Esophagus muscularis mucosa (tissue), 4 donors: ENCODE measurements around the gene DGKD. TPM values are rescaled to one million over a fixed set of nuclear protein-coding genes. Genes with fewer than 3 reads are reported as not detected.

Experiments used
- DNase-seq: peaks from one replicate; pipeline ENCODE4 v3.0.0-alpha.2; 2017; ENCODE audit errors: extremely low spot score
- H3K27ac ChIP-seq, 4 donors: fragments of 200-600 bp; sonication (generic); replicated peaks in 1 of 4; 1 replicate in 3 of 4; 2 replicates in 1 of 4; pipeline ENCODE4 v1.5.1; 2016 to 2019; ENCODE audit warnings: mild to moderate bottlenecking in 1 of 4
- H3K27me3 ChIP-seq, 4 donors: fragments of 200-600 bp; sonication (generic); one replicate each; pipeline versions ENCODE4 v1.5.1 to v1.6.0; 2016 to 2019
- H3K36me3 ChIP-seq, 4 donors: fragments of 200-600 bp; sonication (generic); one replicate each; pipeline ENCODE4 v1.5.1; 2016 to 2019
- H3K4me1 ChIP-seq, 4 donors: fragments of 200-600 bp; sonication (generic); one replicate each; pipeline ENCODE4 v1.5.1; 2016 to 2019
- H3K4me3 ChIP-seq, 4 donors: fragments of 200-600 bp; sonication (generic); 1 replicate in 2 of 4; 2 replicates in 2 of 4; pipeline ENCODE4 v1.5.1; 2016 to 2019; ENCODE audit warnings: mild to moderate bottlenecking in 4 of 4, moderate library complexity in 1 of 4
- H3K9me3 ChIP-seq, 4 donors: fragments of 200-600 bp; sonication (generic); 1 replicate in 3 of 4; 2 replicates in 1 of 4; pipeline ENCODE4 v1.5.1; 2016 to 2019
- EP300 ChIP-seq: sonication (generic); formaldehyde crosslinking; IDR thresholded peaks from one replicate; pipeline ENCODE4 v1.6.1; 2017; ENCODE audit warnings: antibody characterized with exemption
- POLR2A ChIP-seq: fragments of 450-650 bp; IDR thresholded peaks from one replicate; pipeline ENCODE4 v1.6.1; 2017; ENCODE audit warnings: antibody characterized with exemption, moderate library complexity, mild to moderate bottlenecking, low read depth
- POLR2AphosphoS5 ChIP-seq, 2 donors: sonication (generic); formaldehyde crosslinking; IDR thresholded peaks; one replicate each; pipeline ENCODE4 v1.6.1; 2017; ENCODE audit warnings: antibody characterized with exemption in 2 of 2
- WGBS: methylation state at CpG from one replicate; pipeline ENCODE4 v1.1.5; 2018; 5-methylcytosine and 5-hydroxymethylcytosine counted together
- intact Hi-C: fragments of 100-400 bp; cut with DNase I; formaldehyde crosslinking; loops from one replicate; pipeline ENCODE4 v1.15.1; 2023
- total RNA-seq, 4 donors: library from RNA; depleted of rRNA; stranded (reverse); fragments of >200 nt; gene quantifications; one replicate each; pipeline versions ENCODE4 v1.1.0 to v1.2.1, GENCODE V29; 2016
- TF ChIP-seq, protein P1 (sequence below), 3 experiments: fragments of 200-600 bp in 2 of 3; fragments of 450-650 bp in 1 of 3; sonication (generic) in 2 of 3; IDR thresholded peaks; one replicate each; pipeline ENCODE4 v1.5.1; 2017 to 2019; ENCODE audit warnings: antibody characterized with exemption in 3 of 3, mild to moderate bottlenecking in 2 of 3, moderate library complexity in 1 of 3

DGKD gene
- total RNA-seq, 4 donors from 2014 or later = 11.6 to 16.1 (median 13.3) TPM

DNA sequence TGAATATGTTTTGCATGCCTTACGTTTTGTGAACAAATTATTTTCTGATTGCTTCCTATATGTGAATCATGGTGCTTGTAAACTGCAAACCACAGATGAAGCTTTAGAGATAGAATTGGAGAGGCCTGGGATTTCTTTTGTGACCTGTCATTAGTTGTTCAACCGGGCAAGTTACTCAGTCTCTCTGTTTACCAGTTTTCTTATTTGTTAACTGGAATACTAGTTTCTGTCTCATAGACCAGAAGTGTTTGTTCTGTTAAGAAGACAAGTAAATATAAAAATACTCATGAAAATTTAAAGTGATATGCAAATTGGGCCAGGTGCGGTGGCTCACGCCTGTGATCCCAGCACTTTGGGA is 27.3 kb downstream of the DGKD start:
- TF ChIP-seq EP300 = no peak
- no peak for TF ChIP-seq POLR2AphosphoS5 (IDR thresholded peaks at IDR 0.05)
- TF ChIP-seq, protein P1, sequence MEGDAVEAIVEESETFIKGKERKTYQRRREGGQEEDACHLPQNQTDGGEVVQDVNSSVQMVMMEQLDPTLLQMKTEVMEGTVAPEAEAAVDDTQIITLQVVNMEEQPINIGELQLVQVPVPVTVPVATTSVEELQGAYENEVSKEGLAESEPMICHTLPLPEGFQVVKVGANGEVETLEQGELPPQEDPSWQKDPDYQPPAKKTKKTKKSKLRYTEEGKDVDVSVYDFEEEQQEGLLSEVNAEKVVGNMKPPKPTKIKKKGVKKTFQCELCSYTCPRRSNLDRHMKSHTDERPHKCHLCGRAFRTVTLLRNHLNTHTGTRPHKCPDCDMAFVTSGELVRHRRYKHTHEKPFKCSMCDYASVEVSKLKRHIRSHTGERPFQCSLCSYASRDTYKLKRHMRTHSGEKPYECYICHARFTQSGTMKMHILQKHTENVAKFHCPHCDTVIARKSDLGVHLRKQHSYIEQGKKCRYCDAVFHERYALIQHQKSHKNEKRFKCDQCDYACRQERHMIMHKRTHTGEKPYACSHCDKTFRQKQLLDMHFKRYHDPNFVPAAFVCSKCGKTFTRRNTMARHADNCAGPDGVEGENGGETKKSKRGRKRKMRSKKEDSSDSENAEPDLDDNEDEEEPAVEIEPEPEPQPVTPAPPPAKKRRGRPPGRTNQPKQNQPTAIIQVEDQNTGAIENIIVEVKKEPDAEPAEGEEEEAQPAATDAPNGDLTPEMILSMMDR (IDR thresholded peaks at IDR 0.05) = no peak
- TF ChIP-seq POLR2A = no peak
- 96% methylated on average over 4 of the region's 4 CpGs for WGBS
- intact Hi-C loops = no loop called here
- Histone ChIP-seq H3K4me1 (peaks cover 18 to 26% (median 22%) of the 10 kb centered on the region in 4 donors), H3K4me3 (no peak overlapping the region), H3K27ac (no peak overlapping the region), H3K27me3 (no peaks in the 10 kb centered on the region), H3K9me3 (no peaks in the 10 kb centered on the region), H3K36me3 (peaks cover 0 to 3% (median 0%) of the 10 kb centered on the region in 4 donors)
- DNase-seq = no peak

DNA sequence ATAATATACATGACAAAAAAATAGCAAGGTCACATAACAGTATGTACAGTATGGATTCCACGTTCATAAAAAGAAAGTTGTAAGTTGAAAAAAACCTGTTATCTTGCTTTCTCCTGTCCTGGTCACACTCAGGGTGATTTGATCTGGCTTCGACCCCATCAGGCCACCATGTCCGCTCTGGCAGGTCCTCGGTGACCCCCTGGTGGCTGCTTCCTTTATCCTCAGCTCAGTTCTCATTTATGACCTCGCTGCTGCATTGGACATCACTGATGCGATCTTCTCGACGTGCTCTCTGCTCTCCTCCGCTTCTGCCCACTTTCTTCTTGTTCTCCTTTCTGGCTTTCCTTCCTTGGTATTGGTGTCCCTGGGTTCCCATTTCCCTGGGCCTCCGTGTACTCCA is 29.7 kb downstream of the DGKD start:
- 84% methylated on average over 10 of the region's 10 CpGs for WGBS

DNA sequence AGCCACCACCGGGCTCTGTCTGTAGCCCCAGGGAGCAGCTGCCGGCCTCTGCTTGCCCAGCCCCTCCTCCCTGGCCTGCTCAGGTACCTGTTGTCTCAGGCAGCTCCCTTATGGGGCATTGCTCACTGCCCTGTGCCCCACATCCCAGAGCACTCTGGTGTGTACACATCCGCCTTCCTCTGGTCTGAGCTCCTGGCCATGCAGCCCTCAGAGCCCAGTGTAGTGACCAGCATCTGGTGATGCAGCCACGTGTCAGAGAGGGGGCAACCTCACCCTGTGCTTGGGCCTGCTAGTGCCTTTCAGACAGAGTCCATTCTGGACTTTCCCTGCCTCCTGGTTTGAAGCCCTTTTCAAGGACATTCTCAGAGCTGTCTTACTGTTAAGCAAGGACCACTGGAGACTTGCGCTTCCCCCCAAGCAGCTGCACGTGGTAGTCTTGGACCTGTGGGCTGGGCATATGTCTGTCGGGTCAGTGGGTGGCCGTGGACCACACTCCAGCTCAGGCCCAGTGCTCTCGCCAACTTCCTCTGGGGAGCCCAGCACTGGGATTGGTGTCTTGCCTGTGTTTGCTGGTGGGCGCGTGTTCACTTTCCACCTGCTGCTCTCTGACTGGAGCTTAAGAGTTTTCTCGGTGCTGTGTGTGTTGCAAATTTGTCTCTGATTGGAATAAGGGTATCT is 30.7 kb downstream of the DGKD start:
- H3K9me3 ChIP-seq = no peaks in the 10 kb centered on the region
- 87% methylated on average over 12 of the region's 12 CpGs for WGBS
- peaks cover 0 to under 1% (median 0%) of the 10 kb centered on the region in 4 donors for H3K36me3 ChIP-seq
- intact Hi-C loops = no loop called here
- H3K27me3 ChIP-seq = no peaks in the 10 kb centered on the region
- no peak for DNase-seq
- TF ChIP-seq, protein P1 (IDR thresholded peaks at IDR 0.05) = no peak
- TF ChIP-seq EP300 (no peak), POLR2A (no peak)
- H3K4me1 ChIP-seq = peaks cover 43 to 57% (median 51%) of the 10 kb centered on the region in 4 donors
- no peak overlapping the region for H3K4me3 ChIP-seq
- peak overlapping the region; percentile 81 to 89 (median 86) for H3K27ac ChIP-seq

More for the DNA sequence above, 29.7 kb downstream of the DGKD start:
- DNase-seq = no peak
- Histone ChIP-seq H3K27ac (no peak overlapping the region), H3K9me3 (no peaks in the 10 kb centered on the region), H3K27me3 (no peaks in the 10 kb centered on the region), H3K36me3 (no peaks in the 10 kb centered on the region), H3K4me1 (peaks cover 41 to 50% (median 46%) of the 10 kb centered on the region in 4 donors), H3K4me3 (no peak overlapping the region)
- intact Hi-C loops = no loop called here
- TF ChIP-seq EP300 (no peak), POLR2AphosphoS5 (IDR thresholded peaks at IDR 0.05) (no peak), POLR2A (no peak)
- TF ChIP-seq, protein P1 (IDR thresholded peaks at IDR 0.05) = no peak

DNA sequence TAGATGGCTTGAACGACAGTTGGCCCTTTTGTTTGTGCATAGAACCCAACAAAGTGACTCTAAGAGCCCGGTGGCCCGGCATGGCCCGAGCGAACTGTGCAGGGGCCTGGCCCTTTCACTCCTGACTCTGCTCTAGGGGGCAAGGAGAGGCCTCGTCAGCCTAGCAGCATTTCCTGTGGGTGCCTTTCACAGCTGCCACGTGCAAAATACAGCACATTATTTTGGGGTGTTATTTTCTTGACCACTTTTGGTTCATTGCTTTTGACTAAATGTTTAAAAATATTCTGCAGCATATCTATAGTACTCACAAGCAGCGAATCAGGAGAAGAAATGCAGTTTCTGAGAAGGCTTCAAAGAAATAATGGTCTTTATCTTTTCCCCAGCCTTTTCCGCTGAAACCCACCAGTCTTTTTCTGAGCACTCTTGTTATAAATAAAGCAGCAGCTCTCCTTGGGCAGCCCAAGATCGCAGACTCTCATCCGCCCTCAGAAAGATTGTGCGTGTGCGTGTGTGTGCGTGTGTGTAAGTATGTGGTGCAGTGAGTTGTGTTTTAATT is 31.3 kb downstream of the DGKD start:
- Histone ChIP-seq H3K27ac (peak overlapping the region; percentile 81 to 89 (median 86)), H3K27me3 (no peaks in the 10 kb centered on the region), H3K36me3 (peaks cover 0 to 4% (median 0%) of the 10 kb centered on the region in 4 donors), H3K9me3 (no peaks in the 10 kb centered on the region), H3K4me3 (no peak overlapping the region), H3K4me1 (peaks cover 43 to 59% (median 51%) of the 10 kb centered on the region in 4 donors)
- intact Hi-C loops = no loop called here
- DNase-seq = no peak
- TF ChIP-seq POLR2A (no peak), EP300 (no peak), POLR2AphosphoS5 (IDR thresholded peaks at IDR 0.05) (no peak)
- TF ChIP-seq, protein P1 (IDR thresholded peaks at IDR 0.05) = no peak
- 77% methylated on average over 14 of the region's 14 CpGs for WGBS
